Mesenchymal stem cell (in vitro differentiated cells and primary cell): ENCODE data around the gene HINT3. TPM values are rescaled to one million over a fixed set of nuclear protein-coding genes. Genes with fewer than 3 reads are reported as not detected.
"Not testable (repeated sequence)": the region's sequence is repeated elsewhere in the genome, so short reads cannot be mapped to it uniquely, and the experiment has no call there.

Source experiments
- DNase-seq: peaks from one replicate; pipeline ENCODE4 v3.0.0-alpha.2; 2013
- H2AFZ ChIP-seq: one replicate; pipeline ENCODE4 v1.6.1; 2013; ENCODE audit warnings: low read depth, mild to moderate bottlenecking, control low read depth, inconsistent platforms, low read length, moderate library complexity
- H2AK5ac ChIP-seq: 2 replicates; pipeline ENCODE4 v1.6.1; 2013; ENCODE audit warnings: low read length, moderate library complexity, mild to moderate bottlenecking, inconsistent platforms; ENCODE audit not compliant: severe bottlenecking
- H2BK120ac ChIP-seq: one replicate; pipeline ENCODE4 v1.6.1; 2013; ENCODE audit warnings: low read depth, mild to moderate bottlenecking, inconsistent platforms, low read length, moderate library complexity
- H2BK12ac ChIP-seq, 2 experiments: one replicate each; pipeline ENCODE4 v1.6.1; 2013; ENCODE audit warnings: inconsistent platforms in 2 of 2, low read length in 2 of 2, mild to moderate bottlenecking in 2 of 2, moderate library complexity in 2 of 2, control low read depth in 1 of 2
- H2BK15ac ChIP-seq: one replicate; pipeline ENCODE4 v1.6.1; 2013; ENCODE audit warnings: mild to moderate bottlenecking, low read depth, inconsistent platforms; ENCODE audit not compliant: poor library complexity, severe bottlenecking
- H2BK5ac ChIP-seq: 2 replicates; pipeline ENCODE4 v1.6.1; 2013; ENCODE audit warnings: low read depth, mild to moderate bottlenecking, low read length, control low read depth, inconsistent platforms; ENCODE audit not compliant: poor library complexity, severe bottlenecking
- H3K14ac ChIP-seq, 2 experiments: one replicate each; pipeline ENCODE4 v1.6.1; 2013; ENCODE audit warnings: inconsistent platforms in 2 of 2, low read length in 2 of 2, control low read depth in 1 of 2, mild to moderate bottlenecking in 1 of 2, moderate library complexity in 1 of 2
- H3K18ac ChIP-seq, 2 experiments: one replicate each; pipeline ENCODE4 v1.6.1; 2013; ENCODE audit warnings: inconsistent platforms in 2 of 2, low read length in 2 of 2, control low read depth in 1 of 2, low read depth in 1 of 2, mild to moderate bottlenecking in 1 of 2
- H3K23ac ChIP-seq, 2 experiments: one replicate each; pipeline ENCODE4 v1.6.1; 2013; ENCODE audit warnings: inconsistent platforms in 2 of 2, low read length in 2 of 2, mild to moderate bottlenecking in 2 of 2, moderate library complexity in 2 of 2, control low read depth in 1 of 2
- H3K27ac ChIP-seq: 2 replicates; pipeline ENCODE4 v1.5.1; 2013; ENCODE audit warnings: mild to moderate bottlenecking, moderate library complexity, low read length, control low read depth, inconsistent platforms; ENCODE audit not compliant: poor library complexity, severe bottlenecking
- H3K27me3 ChIP-seq, 2 experiments: 2 replicates each; pipeline versions ENCODE4 v1.6.1 to v1.7.0; 2013; ENCODE audit warnings: low read length in 2 of 2, mild to moderate bottlenecking in 2 of 2, moderate library complexity in 2 of 2, control low read depth in 1 of 2, inconsistent platforms in 1 of 2; ENCODE audit not compliant: control insufficient read depth in 1 of 2, insufficient read depth in 1 of 2
- H3K36me3 ChIP-seq, 2 experiments: 2 replicates each; pipeline versions ENCODE4 v1.6.1 to v1.7.0; 2013; ENCODE audit warnings: low read length in 2 of 2, control low read depth in 1 of 2, inconsistent platforms in 1 of 2, low read depth in 1 of 2, mild to moderate bottlenecking in 1 of 2; ENCODE audit not compliant: insufficient read depth in 2 of 2, control insufficient read depth in 1 of 2
- H3K4ac ChIP-seq, 2 experiments: one replicate each; pipeline ENCODE4 v1.6.1; 2013; ENCODE audit warnings: inconsistent platforms in 2 of 2, low read length in 2 of 2, mild to moderate bottlenecking in 2 of 2, moderate library complexity in 2 of 2, control low read depth in 1 of 2, low read depth in 1 of 2
- H3K4me1 ChIP-seq: 2 replicates; pipeline ENCODE4 v1.6.1; 2013; ENCODE audit warnings: low read depth, low read length, control low read depth; ENCODE audit not compliant: control insufficient read depth, insufficient read depth
- H3K4me2 ChIP-seq: 2 replicates; pipeline ENCODE4 v1.6.1; 2013; ENCODE audit warnings: low read length, mild to moderate bottlenecking, inconsistent platforms; ENCODE audit not compliant: poor library complexity, severe bottlenecking
- H3K4me3 ChIP-seq, 2 experiments: 2 replicates each; pipeline versions ENCODE4 v1.5.1 to v1.7.0; 2013; ENCODE audit warnings: low read length in 2 of 2, mild to moderate bottlenecking in 2 of 2, control low read depth in 1 of 2, low read depth in 1 of 2; ENCODE audit not compliant: insufficient read depth in 1 of 2
- H3K79me1 ChIP-seq: replicated peaks from 2 replicates; pipeline ENCODE4 v1.6.1; 2013; ENCODE audit warnings: mild to moderate bottlenecking, control low read depth, low read length, inconsistent platforms; ENCODE audit not compliant: poor library complexity, severe bottlenecking
- H3K9ac ChIP-seq: 2 replicates; pipeline ENCODE4 v1.7.0; 2013; ENCODE audit warnings: mild to moderate bottlenecking, low read length, moderate library complexity
- H3K9me3 ChIP-seq: 2 replicates; pipeline ENCODE4 v1.7.0; 2013; ENCODE audit warnings: mild to moderate bottlenecking, low read length; ENCODE audit not compliant: control insufficient read depth
- H4K8ac ChIP-seq: one replicate; pipeline ENCODE4 v1.6.1; 2013; ENCODE audit warnings: inconsistent platforms, mild to moderate bottlenecking, low read length, moderate library complexity
- H4K91ac ChIP-seq: one replicate; pipeline ENCODE4 v1.6.1; 2013; ENCODE audit warnings: mild to moderate bottlenecking, low read length, inconsistent platforms
- WGBS: methylation state at CpG from one replicate; pipeline ENCODE4 v1.1.7; 2013; ENCODE audit warnings: mixed read lengths; 5-methylcytosine and 5-hydroxymethylcytosine counted together
- polyA plus RNA-seq, 2 experiments: library from polyadenylated mRNA; stranded (reverse); fragments of 200-250 nt; gene quantifications; one replicate each; pipeline ENCODE4 v1.2.3, GENCODE V29; 2013

Gene HINT3
- polyA plus RNA-seq (2013, experiment 1 of 2): 11.7 TPM
- 11.6 TPM for polyA plus RNA-seq (2013, experiment 2 of 2)

GRCh38 chr6:125956506-125957390 lies at the start of gene HINT3:
Gene HINT3, plus strand, starts transcription at chr6:125956770. Its CDS starts 208 bp downstream, at chr6:125956978.
- Histone ChIP-seq H3K9ac (peak within 1 kb of the TSS; percentile 94), H2BK120ac (peak within 1 kb of the TSS; percentile 19), H2AK5ac (no peak within 1 kb of the TSS), H3K36me3 (no peaks in the 10 kb centered on the region), H2BK12ac (peak within 1 kb of the TSS in 1 of 2 experiments; percentile 80), H3K4me3 (peak within 1 kb of the TSS; percentile 89 to 92), H3K9me3 (no peaks in the 10 kb centered on the region), H3K18ac (peak within 1 kb of the TSS; percentile 74 to 98), H3K27ac (peak within 1 kb of the TSS; percentile 70), H3K23ac (peak within 1 kb of the TSS in 1 of 2 experiments; percentile 54), H3K79me1 (peaks cover 24% of the 10 kb centered on the region), H3K4me1 (peaks cover 8% of the 10 kb centered on the region), H3K27me3 (peaks cover 0 to 6% of the 10 kb centered on the region in 2 experiments), H4K8ac (peak within 1 kb of the TSS; percentile 54), H2BK5ac (no peak within 1 kb of the TSS), H3K4me2 (peak within 1 kb of the TSS; percentile 78), H2BK15ac (peak within 1 kb of the TSS; percentile 53), H3K14ac (peak within 1 kb of the TSS in 1 of 2 experiments; percentile 98), H3K4ac (peak within 1 kb of the TSS; percentile 41 to 95), H4K91ac (peak within 1 kb of the TSS; percentile 71), H2AFZ (peak within 1 kb of the TSS; percentile 78)
- under 1% methylated on average over 80 of the region's 82 CpGs for WGBS
- peak; percentile 98 for DNase-seq

GRCh38 chr6:125910527-125910926 lies 46.0 kb upstream of the HINT3 start:
- Histone ChIP-seq H3K4me2 (no peak overlapping the region), H3K79me1 (no peaks in the 10 kb centered on the region), H2AK5ac (no peak overlapping the region), H3K27me3 (no peaks in the 10 kb centered on the region), H2BK5ac (no peak overlapping the region), H2BK120ac (no peak overlapping the region), H3K4me1 (no peaks in the 10 kb centered on the region), H3K9me3 (no peaks in the 10 kb centered on the region), H3K18ac (no peak overlapping the region), H2BK12ac (no peak overlapping the region), H3K9ac (no peak overlapping the region), H3K4me3 (no peak overlapping the region), H3K27ac (no peak overlapping the region), H2BK15ac (no peak overlapping the region), H3K23ac (no peak overlapping the region), H3K14ac (no peak overlapping the region), H4K8ac (no peak overlapping the region), H3K36me3 (peaks cover 0 to 40% of the 10 kb centered on the region in 2 experiments), H4K91ac (no peak overlapping the region), H3K4ac (no peak overlapping the region), H2AFZ (no peak overlapping the region)
- DNase-seq: peak; percentile 80
- 75% methylated on average over 2 of the region's 3 CpGs for WGBS

- H3K27me3 ChIP-seq, H2BK120ac ChIP-seq: not testable (repeated sequence)
Measured at GRCh38 chr6:125911051-125911451, 45.5 kb upstream of the HINT3 start.

DNA sequence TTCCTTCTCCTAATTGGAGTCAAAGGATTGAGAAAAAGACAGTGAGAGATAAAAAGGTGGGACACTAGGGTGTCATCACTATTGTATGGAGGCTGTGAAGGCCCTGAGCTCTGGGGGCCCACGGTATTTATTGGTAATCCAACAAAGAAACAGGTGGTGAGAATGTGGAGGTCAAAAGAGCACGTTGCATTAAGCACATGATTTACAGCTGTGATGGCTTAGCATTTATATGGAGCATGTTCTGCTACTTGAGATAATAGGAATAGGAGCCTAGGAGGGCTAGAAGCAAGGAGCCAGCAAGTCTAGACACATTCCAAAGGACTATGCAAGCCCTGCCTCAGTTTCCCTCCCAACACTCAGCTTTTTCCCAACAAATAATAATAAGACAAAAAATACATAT lies 44.1 kb upstream of the HINT3 start:
- 69% methylated on average over 2 of the region's 2 CpGs for WGBS
- H3K23ac ChIP-seq, H3K18ac ChIP-seq, DNase-seq, H2BK120ac ChIP-seq, H3K9ac ChIP-seq, H3K4me2 ChIP-seq, H2AFZ ChIP-seq, H3K4me3 ChIP-seq, H4K91ac ChIP-seq, H3K4ac ChIP-seq, H3K9me3 ChIP-seq, H2BK15ac ChIP-seq, H3K27ac ChIP-seq, H3K4me1 ChIP-seq, H4K8ac ChIP-seq, H2AK5ac ChIP-seq, H3K27me3 ChIP-seq, H3K79me1 ChIP-seq, H2BK12ac ChIP-seq, H2BK5ac ChIP-seq, H3K14ac ChIP-seq: not testable (repeated sequence)
- H3K36me3 ChIP-seq: peaks cover 3 to 48% of the 10 kb centered on the region in 2 experiments

More at GRCh38 chr6:125911051-125911451, 45.5 kb upstream of the HINT3 start:
- not testable (repeated sequence) for DNase-seq, H3K23ac ChIP-seq, H3K4me1 ChIP-seq, H3K9me3 ChIP-seq, H3K4me2 ChIP-seq, H2BK12ac ChIP-seq, H4K8ac ChIP-seq, H3K4me3 ChIP-seq, H2BK5ac ChIP-seq, H2BK15ac ChIP-seq, H3K18ac ChIP-seq, H3K9ac ChIP-seq, H3K27ac ChIP-seq, H3K14ac ChIP-seq, H3K4ac ChIP-seq, H2AFZ ChIP-seq, H3K79me1 ChIP-seq, H2AK5ac ChIP-seq, H4K91ac ChIP-seq
- H3K36me3 ChIP-seq: peaks cover 0 to 42% of the 10 kb centered on the region in 2 experiments
- WGBS: 40% methylated on average over 3 of the region's 4 CpGs
